ENCODE results near the gene RAB11B.
A peak's percentile ranks its signal among the peaks of the same experiment; 100 is the strongest.
"Not testable (repeated sequence)": the region's sequence is repeated elsewhere in the genome, so short reads cannot be mapped to it uniquely, and the experiment has no call there.

RAB11B gene

DNA sequence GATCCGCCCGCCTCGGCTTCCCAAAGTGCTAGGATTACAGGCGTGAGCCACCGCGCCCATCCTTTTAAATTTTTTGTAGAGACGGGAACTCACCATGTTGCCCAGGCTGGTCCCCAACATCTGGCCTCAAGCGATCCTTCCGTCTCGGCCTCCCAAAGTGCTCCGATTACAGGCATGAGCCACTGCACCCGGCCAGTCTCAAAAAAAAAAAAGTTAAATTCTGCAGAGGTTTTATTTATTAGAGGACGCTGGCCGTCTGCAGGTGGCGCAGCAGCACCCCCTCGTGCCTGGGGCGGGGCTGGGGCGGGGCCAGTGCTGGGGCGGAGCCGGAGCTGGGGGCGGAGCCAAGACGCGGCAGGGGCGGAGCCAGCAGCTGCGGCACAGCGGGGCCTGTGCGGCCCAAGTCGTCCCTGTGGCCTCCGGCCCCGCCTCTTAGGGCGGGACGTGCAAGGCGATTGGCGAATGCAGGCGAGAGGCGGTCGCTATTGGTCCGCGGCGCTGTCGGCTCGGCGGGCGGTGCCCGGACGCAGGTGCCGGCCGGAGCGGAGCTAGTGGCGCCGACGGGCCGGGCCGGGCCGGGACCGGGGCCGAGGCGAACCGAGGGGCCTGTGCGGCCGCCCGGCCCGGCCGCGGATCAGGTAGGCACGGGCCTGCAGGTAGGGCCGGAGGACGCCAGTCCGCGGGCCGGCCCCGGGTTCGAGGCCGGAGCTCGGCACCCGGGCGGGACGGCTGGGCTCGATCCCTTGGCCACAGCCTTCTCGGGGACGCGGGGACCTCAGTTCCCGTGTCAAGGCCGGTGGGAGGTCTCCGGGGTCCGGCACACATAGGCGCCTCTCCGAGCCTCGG, 22.8 kb downstream of the RAB11B start, which contains the start of gene MARCHF2:
Gene MARCHF2 (plus strand): TSS at position 523 of the 846 bp plus-strand sequence. CDS start 8,536 bp downstream, outside the sequence.
- peak; percentile 88 for DNase-seq (ENCODE audit: low read depth)
- TF ChIP-seq, protein P1, sequence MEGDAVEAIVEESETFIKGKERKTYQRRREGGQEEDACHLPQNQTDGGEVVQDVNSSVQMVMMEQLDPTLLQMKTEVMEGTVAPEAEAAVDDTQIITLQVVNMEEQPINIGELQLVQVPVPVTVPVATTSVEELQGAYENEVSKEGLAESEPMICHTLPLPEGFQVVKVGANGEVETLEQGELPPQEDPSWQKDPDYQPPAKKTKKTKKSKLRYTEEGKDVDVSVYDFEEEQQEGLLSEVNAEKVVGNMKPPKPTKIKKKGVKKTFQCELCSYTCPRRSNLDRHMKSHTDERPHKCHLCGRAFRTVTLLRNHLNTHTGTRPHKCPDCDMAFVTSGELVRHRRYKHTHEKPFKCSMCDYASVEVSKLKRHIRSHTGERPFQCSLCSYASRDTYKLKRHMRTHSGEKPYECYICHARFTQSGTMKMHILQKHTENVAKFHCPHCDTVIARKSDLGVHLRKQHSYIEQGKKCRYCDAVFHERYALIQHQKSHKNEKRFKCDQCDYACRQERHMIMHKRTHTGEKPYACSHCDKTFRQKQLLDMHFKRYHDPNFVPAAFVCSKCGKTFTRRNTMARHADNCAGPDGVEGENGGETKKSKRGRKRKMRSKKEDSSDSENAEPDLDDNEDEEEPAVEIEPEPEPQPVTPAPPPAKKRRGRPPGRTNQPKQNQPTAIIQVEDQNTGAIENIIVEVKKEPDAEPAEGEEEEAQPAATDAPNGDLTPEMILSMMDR (IDR thresholded peaks at IDR 0.05; ENCODE audit: control insufficient read depth, insufficient read depth, low read depth, low read length, missing control alignments), result peak; percentile 56
- H3K4me3 ChIP-seq (ENCODE audit: control insufficient read depth, low read depth, low read length), result peak within 1 kb of the TSS; percentile 74

DNA sequence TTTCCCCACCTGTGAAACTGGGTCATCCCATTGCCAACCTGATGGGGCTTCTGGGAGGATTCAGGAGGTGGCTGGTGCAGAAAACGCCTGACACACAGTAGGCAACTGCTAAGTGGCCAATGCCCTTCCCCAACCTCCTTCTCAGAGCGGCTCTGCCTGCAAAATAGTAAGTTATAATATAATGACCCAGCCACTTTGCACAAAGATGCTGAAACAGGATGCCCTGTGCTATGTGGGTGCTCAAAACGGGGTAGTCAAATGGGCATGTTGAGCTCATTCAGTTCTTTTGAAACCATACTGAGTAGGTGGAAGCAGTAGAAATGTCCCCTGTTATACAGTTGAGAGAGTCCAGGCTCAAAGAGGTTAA, 23.5 kb downstream of the RAB11B start:
- H3K4me3 ChIP-seq (ENCODE audit: control insufficient read depth, low read depth, low read length), result peak overlapping the region; percentile 74
- DNase-seq (ENCODE audit: low read depth), result no peak
- TF ChIP-seq, protein P1 (IDR thresholded peaks at IDR 0.05; ENCODE audit: control insufficient read depth, insufficient read depth, low read depth, low read length, missing control alignments), result no peak

- no peak for DNase-seq (ENCODE audit: low read depth)
- TF ChIP-seq, protein P1 (IDR thresholded peaks at IDR 0.05; ENCODE audit: control insufficient read depth, insufficient read depth, low read depth, low read length, missing control alignments), result no peak
- no peak overlapping the region for H3K4me3 ChIP-seq (ENCODE audit: control insufficient read depth, low read depth, low read length)
Measured at GRCh38 chr19:8416796-8417195, 26.6 kb downstream of the RAB11B start.

DNA sequence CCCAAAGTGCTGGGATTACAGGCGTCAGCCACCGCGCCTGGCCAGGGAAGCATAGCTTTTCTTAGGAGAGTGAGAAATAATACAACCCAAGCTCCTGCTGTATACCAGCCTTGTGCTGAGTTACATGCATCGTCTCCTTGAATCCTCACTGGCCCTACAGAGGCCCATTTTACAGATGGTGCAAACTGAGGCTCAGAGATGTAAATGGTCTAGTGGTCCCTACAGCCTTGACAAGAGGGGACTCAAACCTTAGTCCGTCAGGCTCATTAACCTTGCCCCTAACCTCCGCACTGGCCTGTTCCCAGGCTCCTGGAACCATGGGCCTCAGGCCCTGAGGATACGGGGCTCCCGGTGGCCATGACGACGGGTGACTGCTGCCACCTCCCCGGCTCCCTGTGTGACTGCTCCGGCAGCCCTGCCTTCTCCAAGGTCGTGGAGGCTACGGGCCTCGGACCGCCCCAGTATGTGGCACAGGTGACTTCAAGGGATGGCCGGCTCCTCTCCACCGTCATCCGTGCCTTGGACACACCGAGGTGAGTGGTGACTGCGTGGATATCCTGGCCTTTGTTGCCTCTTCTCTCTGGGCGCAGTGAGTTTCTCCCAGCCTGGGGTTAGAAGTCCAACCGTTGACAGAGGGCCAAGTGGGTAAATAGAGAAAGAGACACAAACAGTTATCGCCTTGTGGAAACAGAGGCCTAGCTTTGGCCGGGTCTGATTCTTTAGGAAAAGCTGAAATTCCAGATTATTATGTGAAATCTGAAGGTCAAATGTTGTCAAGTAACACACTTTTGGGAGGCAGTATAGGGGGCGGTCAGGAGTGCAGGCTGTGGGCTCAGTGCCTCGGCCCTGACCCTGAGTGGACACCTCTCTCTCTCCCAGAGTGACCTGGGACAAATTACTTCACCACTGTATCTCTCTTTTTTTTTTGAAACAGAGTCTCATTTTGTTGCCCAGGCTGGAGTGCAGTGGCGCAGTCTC, 31.6 kb downstream of the RAB11B start:
- TF ChIP-seq, protein P1 (IDR thresholded peaks at IDR 0.05; ENCODE audit: control insufficient read depth, insufficient read depth, low read depth, low read length, missing control alignments), result no peak
- no peak for DNase-seq (ENCODE audit: low read depth)
- no peak overlapping the region for H3K4me3 ChIP-seq (ENCODE audit: control insufficient read depth, low read depth, low read length)

- no peak overlapping the region; the same call in 1 of the 2 replicates for H3K4me3 ChIP-seq (ENCODE audit: control insufficient read depth, low read depth, low read length)
- DNase-seq (ENCODE audit: low read depth), result peak; percentile 92
- TF ChIP-seq, protein P1 (IDR thresholded peaks at IDR 0.05; ENCODE audit: control insufficient read depth, insufficient read depth, low read depth, low read length, missing control alignments), result no peak
Measured at GRCh38 chr19:8423817-8424223, 33.7 kb downstream of the RAB11B start.

DNA sequence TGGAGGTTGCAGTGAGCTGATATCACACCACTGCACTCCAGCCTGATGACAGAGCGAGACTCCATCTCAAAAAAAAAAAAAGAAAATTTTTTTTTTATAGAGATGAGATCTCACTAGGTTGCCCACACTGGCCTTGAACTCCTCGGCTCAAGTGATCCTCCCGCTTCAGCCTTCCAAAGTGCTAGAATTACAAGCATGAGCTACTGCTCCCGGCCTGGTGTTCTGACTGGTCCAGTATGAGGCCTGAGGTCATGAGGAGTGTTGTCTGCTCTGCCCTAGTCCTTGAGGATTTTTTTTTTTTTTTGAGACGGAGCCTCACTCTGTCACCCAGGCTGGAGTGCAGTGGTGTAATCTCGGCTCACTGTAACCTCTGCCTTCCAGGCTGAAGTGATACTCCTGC, 35.2 kb downstream of the RAB11B start:
- H3K4me3 ChIP-seq (ENCODE audit: control insufficient read depth, low read depth, low read length); DNase-seq (ENCODE audit: low read depth): not testable (repeated sequence)
